PC-9 (cell line): ENCODE measurements around the gene ABHD1.
"Not testable (repeated sequence)": the region's sequence is repeated elsewhere in the genome, so short reads cannot be mapped to it uniquely, and the experiment has no call there.

Source experiments
- EZH2 ChIP-seq: fragments of 200-600 bp; sonication (generic); IDR thresholded peaks from 2 replicates; pipeline ENCODE4 v1.8.0; 2017; ENCODE audit warnings: antibody characterized with exemption, low read depth
- TF ChIP-seq, protein P1 (sequence below): fragments of 200-600 bp; sonication (generic); conservative IDR thresholded peaks from 2 replicates; pipeline ENCODE4 v1.6.1; 2017; ENCODE audit warnings: mixed run types, antibody characterized with exemption, mild to moderate bottlenecking, moderate library complexity

DNA sequence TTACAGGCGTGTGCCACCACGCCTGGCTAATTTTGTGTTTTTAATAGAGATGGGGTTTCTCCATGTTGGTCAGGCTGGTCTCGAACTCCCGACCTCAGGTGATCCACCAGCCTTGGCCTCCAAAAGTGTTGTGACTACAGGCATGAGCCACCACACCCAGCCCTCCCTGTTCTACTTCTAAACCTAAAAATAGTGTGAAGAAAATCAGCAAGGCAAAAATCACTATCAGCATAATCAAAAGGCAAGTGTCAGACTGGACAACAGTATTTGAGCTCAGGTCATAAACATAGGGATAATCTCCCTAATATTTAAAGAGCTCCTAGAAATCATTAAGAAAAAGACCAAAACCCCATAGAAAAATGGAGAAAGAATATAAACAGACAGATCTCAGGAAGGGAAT lies 52.2 kb downstream of the ABHD1 start:
- TF ChIP-seq, protein P1, sequence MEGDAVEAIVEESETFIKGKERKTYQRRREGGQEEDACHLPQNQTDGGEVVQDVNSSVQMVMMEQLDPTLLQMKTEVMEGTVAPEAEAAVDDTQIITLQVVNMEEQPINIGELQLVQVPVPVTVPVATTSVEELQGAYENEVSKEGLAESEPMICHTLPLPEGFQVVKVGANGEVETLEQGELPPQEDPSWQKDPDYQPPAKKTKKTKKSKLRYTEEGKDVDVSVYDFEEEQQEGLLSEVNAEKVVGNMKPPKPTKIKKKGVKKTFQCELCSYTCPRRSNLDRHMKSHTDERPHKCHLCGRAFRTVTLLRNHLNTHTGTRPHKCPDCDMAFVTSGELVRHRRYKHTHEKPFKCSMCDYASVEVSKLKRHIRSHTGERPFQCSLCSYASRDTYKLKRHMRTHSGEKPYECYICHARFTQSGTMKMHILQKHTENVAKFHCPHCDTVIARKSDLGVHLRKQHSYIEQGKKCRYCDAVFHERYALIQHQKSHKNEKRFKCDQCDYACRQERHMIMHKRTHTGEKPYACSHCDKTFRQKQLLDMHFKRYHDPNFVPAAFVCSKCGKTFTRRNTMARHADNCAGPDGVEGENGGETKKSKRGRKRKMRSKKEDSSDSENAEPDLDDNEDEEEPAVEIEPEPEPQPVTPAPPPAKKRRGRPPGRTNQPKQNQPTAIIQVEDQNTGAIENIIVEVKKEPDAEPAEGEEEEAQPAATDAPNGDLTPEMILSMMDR, result not testable (repeated sequence)
- not testable (repeated sequence) for TF ChIP-seq EZH2
